HG02588 (cell line): ENCODE results near the gene LARP7.
"Not testable (repeated sequence)": the region's sequence is repeated elsewhere in the genome, so short reads cannot be mapped to it uniquely, and the experiment has no call there.

Experiments used
- ATAC-seq: cut with Tn5 transposase; IDR thresholded peaks from one replicate; pipeline ENCODE4 v1.9.1; 2021; ENCODE audit warnings: mild to moderate bottlenecking, moderate library complexity; ENCODE audit not compliant: unreplicated experiment

The LARP7 gene

DNA sequence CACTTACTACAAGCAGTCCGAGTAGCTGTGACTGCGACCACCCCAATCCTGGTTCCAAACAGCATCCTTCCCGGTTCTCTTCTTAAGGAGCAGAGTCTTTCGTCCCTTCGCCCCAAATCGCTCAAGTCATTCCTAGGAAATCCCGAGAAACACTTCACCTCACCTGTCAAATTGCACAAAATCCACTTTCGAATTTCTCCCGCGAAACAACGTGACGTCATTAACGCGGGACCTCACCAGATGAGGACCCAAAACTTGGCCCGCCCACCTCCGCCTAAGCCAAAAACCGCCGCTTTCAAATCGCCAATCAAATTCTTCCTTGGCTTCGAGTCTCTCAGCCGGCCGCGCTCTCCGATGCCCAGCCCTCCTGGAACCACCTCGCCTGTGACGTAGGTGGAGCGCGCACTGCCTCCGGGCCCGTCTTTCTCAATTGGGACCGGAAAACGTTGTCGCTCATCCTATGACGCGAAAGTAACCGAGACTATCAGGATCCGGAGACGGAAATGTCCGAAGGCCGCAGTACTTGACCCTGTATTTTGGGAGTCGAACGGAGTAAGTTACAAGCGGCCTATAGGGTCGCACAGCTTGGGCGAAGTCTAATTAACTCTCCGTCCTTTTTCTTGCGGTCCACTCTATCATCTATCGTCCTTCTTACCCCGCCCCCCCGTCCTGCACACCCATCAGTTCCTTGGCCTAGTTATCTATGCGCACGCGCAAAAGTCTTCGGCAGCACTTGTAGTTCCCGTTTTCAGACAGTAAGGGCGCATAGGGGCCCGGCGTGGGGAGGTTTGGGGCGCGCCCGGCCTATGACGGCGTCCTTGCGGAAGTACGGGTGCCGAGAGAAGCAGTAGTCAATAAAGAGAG is at the start of gene LARP7, which contains the start of gene ZGRF1:
LARP7 (plus strand) TSS at position 456 of the 864 bp plus-strand sequence. CDS start 7,527 bp downstream, outside the sequence.
ZGRF1 (minus strand) TSS at position 222 of the 864 bp plus-strand sequence. CDS start 3,733 bp downstream, outside the sequence.
- peak; percentile 90 for ATAC-seq

DNA sequence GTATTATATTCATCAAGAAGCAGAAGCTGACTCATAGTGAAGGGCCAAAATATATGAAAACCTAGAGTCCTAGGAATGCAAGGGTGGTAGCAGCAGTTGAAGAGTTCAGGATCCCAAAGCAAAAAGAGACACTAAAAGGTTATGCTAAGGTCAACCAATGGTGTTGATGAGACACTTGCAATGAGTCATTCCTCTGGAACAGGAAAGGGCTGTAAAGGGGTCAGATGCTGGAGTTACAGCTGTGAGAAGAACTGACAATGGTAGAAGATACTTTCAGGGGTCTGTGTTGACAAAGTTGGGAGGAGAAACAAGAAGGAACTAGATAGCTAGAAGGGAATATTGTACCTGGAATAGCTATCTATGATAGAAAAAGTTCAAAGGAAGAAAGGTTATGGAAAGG is 47.7 kb upstream of the LARP7 start:
- ATAC-seq: no peak

DNA sequence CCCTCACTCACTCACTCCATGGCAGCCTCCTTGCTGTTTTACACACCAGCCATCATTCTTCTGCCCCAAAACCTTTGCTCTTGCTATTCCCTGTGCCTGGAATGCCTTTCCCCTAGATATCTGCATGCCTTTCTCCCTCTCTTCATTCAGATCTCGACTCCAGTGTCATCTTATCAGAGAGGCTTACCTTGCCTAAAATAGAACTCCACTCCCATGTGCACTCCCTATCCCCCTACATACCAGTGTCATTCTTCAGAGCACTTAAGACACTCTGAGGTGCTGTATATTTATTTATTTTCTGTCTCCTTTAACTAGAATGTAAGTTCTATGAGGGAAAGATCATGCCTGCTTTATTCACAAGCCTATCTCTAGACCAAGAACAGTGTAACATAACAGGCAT is 45.4 kb upstream of the LARP7 start:
- no peak for ATAC-seq

DNA sequence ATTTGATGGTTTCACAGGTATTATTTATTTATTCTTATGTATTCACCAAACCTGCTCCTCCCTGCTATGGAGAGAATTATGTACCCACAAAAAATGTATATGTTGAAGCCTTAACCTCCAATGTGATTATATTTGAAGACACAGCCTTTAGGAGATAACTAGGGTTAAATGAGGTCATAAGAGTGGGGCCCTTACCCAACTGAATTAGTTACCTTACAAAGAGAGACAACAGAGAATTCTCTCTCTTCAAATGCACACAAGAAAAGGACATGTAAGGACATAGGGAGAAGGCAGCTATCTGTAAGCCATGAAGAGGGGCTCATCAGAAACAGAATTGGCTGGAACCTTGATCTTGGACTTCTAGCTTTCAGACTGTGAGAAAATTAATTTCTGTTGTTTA is 44.2 kb upstream of the LARP7 start:
- no peak for ATAC-seq

DNA sequence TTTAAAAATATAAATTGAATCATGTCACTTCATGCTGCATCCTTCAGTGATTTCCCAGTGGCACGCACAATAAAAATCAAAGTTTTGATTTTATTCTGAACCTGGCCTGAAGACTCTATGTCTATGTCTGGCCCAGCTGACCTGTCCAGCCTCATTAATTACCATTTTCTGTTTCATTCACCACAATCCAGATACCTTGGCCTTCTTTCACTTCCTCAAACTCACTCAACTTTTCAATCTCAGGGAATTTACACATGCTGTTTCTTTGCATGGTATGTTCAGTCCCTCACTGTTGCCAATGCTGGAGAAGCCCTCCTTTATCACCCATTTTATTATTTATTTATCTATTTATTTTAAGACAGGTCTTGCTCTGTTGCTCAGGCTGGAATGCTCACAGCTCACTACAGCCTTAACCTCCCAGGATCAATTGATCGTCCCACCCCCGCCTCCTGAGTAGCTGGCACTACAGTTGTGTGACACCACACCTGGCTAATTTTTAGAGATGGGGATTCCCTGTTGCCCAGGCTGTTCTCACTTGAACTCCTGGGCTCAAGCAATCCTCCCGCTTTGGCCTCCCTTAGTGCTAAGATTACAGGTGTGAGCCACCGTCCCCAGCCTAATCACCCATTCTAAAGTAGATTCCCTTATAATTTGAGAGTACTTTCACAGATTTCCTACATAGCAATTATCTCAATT is 43.4 kb upstream of the LARP7 start:
- peak; percentile 79 for ATAC-seq

DNA sequence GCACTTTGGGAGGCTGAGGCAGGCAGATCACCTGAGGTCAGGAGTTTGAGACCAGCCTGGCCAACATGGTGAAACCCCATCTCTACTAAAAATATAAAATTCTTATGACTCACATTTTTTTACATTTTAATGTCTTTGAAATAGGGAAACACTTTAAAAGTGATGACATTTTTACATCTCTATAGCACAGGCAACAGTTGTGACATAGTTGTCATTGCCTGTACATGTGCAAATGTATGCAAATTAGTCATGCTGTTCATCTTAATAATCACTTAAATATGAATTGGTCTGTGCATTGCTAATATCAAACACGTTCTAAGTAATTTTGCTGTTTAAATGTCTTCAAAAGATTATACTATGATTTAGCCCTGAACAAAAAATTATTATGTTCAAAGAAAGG is 42.0 kb upstream of the LARP7 start:
- no peak for ATAC-seq

DNA sequence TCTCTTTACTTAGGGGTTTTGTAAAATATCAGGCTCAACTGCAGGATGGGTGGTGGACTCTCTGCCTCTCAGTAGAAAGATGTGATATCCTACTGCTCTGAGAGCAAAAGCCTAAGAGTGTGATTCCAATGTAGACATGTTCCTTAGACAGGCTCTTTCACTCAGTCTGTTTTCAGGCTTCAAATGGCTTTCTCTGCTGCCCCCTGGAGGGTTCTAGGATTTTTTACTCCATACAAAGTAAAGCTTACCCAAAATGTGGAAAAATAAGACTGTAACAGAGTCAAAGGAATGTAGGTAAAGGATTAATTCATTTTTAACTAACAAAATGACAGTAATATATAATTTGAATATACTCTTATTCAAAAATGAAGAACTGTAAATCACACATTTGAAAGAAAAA is 32.4 kb upstream of the LARP7 start:
- ATAC-seq: peak; percentile 74

DNA sequence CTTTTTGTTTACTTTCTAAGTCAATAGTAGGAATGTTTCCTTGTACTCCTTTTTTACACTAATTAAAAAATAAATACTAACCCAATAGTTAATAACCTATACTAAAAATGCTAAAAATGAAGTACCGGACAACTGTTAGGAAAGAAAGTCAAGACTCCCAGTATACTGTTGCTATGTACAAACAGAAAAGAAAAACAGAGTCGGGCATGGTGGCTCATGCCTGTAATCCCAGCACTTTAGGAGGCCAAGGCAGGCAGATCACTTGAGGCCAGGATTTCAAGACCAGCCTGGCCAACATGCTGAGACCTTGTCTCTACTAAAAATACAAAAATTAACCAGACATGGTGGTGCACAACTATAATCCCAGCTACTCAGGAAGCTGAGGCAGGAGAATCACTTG is 24.1 kb upstream of the LARP7 start:
- not testable (repeated sequence) for ATAC-seq

DNA sequence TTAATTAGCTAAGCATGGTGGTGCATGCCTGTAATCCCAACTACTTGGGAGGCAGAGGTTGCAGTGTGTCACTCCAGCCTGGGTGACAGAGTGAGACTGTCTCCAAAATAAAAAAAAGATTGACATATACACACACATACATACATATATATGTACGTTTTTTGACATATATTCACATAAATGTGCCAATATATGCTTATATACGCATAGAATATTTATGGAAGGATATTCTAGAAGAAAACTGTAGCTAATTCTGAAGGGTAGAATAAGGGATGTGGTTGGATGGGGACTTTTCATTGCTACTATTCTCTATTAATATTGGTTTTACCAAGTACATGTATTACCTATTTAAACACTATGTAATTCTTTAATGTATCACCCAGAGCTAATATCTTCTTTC is 20.0 kb upstream of the LARP7 start:
- ATAC-seq: no peak

DNA sequence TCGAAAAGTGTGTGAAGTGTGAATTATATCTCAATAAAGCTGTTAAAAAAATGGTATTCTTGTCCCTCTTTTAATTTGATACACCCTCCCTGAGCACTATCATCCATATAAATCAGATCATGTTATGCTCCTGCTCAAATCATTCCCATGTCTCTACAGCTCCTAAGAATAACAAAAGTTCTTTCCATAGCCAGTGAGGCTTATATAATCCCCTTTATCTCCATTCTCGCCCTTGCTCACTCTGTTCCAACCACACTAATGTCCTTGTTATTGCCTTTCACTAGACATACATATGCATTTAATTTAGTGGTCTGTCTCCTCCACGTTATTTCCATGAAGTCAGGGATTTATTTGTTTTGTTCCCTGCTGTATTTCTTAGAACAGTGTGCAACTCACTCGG is 10.7 kb upstream of the LARP7 start:
- ATAC-seq: no peak

DNA sequence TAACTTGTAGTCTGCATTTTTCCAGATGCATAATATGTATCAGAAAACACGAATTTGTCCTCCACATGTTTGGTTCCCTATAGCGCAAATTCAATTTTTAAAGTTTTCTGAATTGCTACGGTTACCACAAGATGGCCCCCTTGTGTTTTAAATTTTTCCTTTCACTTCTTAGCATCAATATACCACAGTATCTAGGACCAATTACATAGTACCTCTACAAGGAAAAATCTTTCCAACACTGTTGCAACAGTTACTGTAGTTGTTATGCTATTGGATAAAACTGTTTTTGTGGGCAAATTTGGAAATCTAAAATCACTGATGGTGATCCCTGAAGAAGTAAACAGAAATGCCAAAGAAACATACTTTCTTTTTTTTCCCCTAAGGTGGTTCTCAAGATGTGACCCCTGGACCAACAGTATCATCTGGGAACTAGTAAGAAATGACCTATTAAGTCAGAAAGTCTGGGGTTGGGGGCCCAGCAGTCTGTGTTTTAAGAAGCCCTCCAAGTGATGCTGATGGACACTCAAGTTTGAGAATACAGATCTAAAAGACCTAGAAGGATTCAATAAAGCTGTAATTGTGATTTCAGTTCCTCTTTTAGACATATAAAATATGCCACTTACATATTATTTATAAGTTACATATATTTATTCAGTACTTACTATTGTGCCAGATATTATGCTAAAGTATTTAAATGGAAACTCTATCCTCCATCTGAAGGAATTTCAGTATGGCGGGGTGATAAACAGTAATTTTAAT is 3.3 kb upstream of the LARP7 start:
- no peak for ATAC-seq

DNA sequence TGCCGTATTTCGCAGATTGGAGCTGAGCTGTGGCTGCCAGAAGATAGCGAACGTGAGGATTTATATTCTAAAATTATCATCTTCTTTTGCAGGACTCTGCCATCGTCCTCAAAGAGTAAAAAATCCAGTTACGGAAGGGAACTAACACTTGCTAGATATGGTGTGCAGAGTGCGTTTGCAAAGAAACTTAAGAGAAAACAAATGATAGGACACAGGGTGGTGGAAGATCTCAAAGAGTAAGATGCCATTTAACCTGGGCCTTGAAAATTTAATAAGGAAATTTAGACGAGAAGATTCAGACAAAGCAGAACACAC is 566 bp downstream of the LARP7 start:
- ATAC-seq: no peak

DNA sequence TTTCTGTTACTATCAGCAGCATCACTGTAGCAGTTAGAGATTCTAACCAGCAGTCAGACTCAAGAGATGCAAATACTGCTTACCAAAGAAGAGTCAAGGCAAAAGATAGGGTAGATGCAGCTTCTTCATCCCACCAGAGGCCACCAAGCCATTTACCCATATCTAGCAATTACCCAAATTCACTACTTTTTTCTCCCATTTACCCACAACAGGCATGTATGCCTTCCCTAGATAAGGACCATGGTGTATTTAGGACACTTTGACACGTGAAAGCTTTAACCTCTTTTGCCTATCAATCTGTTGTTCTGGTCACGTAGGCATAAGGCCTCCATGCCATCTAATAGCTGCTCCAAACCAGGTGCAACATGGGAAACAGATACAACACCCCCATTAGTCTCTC is 5.6 kb downstream of the LARP7 start:
- ATAC-seq: no peak

DNA sequence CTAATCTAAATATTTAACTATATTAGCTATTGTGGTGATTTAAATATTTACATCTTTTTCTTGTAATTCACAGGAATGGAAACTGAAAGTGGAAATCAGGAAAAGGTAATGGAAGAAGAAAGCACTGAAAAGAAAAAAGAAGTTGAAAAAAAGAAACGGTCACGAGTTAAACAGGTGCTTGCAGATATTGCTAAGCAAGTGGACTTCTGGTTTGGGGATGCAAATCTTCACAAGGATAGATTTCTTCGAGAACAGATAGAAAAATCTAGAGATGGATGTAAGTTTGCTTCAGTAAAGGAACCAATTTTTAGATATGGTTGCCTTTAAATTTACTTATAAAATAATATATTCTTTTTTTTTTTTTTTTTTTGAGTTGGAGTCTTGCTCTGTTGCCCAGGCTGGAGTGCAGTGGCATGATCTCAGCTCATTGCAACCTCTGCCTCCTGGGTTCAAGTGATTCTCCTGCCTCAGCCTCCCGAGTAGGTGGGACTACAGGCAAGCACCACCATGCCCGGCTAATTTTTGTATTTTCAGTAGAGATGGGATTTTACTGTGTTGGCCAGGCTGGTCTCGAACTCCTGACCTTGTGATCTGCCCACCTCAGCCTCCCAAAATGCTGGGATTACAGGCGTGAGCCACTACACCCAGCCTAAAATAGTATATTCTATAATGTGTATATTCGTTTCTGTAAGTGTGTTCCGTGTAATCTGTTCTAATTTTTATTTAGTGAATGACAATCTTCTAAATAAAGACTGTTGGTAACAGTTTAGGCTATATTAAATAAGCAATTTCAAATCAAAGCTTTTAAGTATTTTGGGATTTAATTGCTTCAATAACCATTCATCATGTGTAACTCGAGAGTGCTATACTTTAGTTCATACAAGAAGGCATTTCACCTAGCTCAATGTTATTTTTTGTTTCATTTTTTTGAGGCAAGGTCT is 7.9 kb downstream of the LARP7 start:
- ATAC-seq: not testable (repeated sequence)

DNA sequence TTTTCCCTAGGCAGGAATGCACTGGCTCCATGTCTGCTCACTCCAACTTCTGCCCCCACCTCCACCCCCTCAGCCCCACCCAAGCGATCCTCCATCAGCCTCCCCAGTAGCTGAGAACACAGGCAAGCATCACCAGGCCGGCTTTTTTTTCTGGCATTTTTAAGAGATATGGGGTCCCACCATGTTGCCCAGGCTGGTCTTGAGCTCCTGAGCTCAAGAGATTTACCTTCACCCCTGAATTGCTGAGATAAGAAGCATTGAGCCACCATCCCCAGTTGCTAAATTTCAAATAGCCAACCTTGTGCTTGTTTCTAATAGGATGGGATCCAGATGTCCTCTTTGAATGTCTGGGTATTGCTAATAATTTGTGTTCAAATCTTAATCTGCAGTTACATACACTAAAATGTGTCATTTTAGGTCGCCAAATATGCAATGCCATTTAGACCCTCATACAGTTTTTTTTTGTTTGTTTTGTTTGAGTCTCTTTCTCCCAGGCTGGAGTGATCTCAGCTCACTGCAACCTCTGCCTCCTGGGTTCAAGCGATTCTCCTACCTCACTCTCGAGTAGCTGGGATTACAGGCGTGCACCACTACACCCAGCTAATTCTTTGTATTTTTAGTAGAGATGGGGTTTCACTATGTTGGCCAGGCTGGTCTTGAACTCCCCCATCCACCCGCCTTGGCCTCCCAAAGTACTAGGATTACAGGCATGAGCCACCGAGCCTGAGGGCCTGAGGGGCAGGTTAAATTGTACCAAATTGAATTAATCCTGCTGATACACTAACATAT is 8.8 kb downstream of the LARP7 start:
- no peak for ATAC-seq

DNA sequence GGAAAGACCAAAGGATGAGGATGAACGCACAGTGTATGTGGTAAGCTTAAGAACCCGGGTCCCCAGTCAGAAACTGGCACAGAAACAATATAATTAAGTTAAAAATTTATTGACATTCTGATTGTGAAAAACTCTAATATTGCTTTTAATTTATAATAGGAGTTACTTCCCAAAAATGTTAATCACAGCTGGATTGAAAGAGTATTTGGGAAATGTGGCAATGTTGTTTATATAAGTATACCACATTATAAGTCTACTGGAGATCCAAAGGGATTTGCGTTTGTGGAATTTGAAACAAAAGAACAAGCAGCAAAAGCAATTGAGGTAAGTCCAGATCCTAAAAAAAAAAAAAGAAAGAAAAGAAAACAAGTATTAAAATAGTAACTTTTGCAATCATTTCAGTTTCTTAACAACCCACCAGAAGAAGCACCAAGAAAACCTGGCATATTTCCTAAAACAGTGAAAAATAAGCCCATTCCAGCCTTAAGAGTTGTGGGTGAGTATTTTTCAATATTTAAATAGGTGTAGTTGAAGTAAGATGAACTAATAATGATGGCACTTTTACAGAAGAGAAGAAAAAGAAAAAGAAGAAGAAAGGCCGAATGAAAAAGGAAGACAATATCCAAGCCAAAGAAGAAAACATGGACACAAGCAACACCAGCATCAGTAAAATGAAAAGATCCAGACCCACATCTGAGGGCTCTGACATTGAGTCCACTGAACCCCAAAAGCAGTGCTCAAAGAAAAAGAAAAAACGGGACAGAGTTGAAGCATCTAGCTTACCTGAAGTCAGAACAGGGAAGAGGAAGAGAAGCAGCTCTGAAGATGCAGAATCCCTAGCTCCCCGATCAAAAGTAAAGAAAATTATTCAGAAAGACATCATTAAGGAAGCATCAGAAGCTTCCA is 9.9 kb downstream of the LARP7 start:
- no peak for ATAC-seq

DNA sequence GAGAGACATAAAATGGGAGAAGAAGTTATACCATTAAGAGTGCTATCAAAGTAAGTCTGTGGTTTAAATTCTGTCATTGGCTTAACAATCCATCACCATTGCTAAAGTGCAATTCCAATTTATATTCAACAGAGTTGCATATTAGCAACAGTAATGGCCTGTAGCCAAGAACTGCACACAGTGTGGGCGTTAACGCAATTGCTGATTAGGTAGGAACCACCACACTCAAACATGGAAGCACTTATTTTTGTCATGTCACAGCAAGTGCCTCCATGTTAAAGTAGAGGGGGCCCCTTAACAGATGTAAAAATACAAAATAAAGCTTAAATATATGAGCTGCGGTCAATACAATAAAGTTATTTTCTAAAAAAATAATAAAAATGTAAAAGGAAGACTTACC is 10.8 kb downstream of the LARP7 start:
- ATAC-seq: no peak

DNA sequence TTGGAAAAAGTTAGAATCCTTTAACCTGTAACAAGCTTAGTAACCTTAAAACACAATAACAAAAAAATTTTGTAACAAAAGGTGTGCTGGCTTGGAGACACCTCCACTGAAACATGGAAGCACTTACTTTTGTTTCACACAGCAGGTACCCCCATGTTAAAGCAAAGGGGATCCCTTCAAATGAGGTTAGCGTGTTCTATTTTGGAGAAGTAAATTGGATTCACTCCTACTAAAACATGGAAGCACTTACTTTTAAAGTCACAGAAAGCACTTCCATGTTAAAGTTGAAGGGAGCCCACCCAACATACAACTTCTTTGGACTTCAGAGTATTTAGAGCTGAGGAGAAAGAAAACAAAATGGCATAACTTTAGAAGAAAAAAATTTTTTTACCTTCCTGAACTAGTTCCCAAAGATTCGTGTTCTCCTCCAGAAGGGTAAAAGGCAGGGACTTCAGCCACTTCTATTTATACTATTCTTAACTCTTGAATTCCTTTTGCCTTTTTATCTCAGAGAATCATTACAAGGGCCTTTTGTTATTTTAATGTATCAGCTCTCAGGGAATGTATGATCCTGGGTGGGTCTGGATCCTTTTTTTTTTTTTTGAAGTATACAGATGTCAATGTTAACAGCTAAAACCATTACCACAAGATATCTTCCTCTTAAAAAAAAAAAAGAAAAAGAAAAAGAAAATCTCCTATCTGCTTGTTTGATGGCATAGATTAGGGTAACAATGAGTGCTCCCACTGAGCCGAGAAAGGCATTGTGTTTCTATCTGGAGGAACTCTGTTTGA is 11.5 kb downstream of the LARP7 start:
- no peak for ATAC-seq
